HG02943 (cell line): Measurements from ENCODE around the gene TMEM88.
A peak's percentile ranks its signal among the peaks of the same experiment; 100 is the strongest.
"Not testable (repeated sequence)": the region's sequence is repeated elsewhere in the genome, so short reads cannot be mapped to it uniquely, and the experiment has no call there.

ENCODE experiments used
- ATAC-seq: cut with Tn5 transposase; IDR thresholded peaks from one replicate; pipeline ENCODE4 v1.9.1; 2021; ENCODE audit warnings: mild to moderate bottlenecking, low read depth, moderate library complexity; ENCODE audit not compliant: unreplicated experiment

TMEM88 gene

GRCh38 chr17:7855660-7856010 lies 769 bp downstream of the TMEM88 start:
- ATAC-seq: no peak

GRCh38 chr17:7856011-7856810 lies 1.3 kb downstream of the TMEM88 start:
- ATAC-seq: no peak

- ATAC-seq: peak; percentile 78
These were observed 2.2 kb downstream of the TMEM88 start, which contains the start of gene NAA38 for GRCh38 chr17:7856811-7857712. Gene NAA38 (minus strand): TSS chr17:7857559. CDS start chr17:7857463, 96 bp downstream.

GRCh38 chr17:7857713-7858521 lies 3.1 kb downstream of the TMEM88 start, which contains the start of gene CYB5D1:
Gene CYB5D1 (plus strand): TSS chr17:7858003. CDS start chr17:7858135, 132 bp downstream.
- ATAC-seq: peak; percentile 31

- ATAC-seq: no peak
These were observed 3.6 kb downstream of the TMEM88 start for GRCh38 chr17:7858522-7858810.

- ATAC-seq: no peak
These were observed 4.2 kb downstream of the TMEM88 start for GRCh38 chr17:7859028-7859427.

- ATAC-seq: no peak
These were observed 8.0 kb downstream of the TMEM88 start for GRCh38 chr17:7862692-7863437.

GRCh38 chr17:7864384-7864783 lies 9.5 kb downstream of the TMEM88 start:
- ATAC-seq: not testable (repeated sequence)

- no peak for ATAC-seq
These were observed 10.3 kb downstream of the TMEM88 start for GRCh38 chr17:7864995-7865650.

- ATAC-seq: no peak
These were observed 13.0 kb downstream of the TMEM88 start for GRCh38 chr17:7867881-7868329.

- ATAC-seq: no peak
These were observed 18.2 kb downstream of the TMEM88 start for GRCh38 chr17:7873051-7873450.

- ATAC-seq: no peak
These were observed 21.0 kb downstream of the TMEM88 start for GRCh38 chr17:7875804-7876370.

GRCh38 chr17:7878234-7878633 lies 23.4 kb downstream of the TMEM88 start:
- no peak for ATAC-seq

GRCh38 chr17:7880076-7880868 lies 25.4 kb downstream of the TMEM88 start:
- ATAC-seq: no peak

GRCh38 chr17:7881276-7882054 lies 26.6 kb downstream of the TMEM88 start:
- no peak for ATAC-seq

GRCh38 chr17:7882068-7882467 lies 27.2 kb downstream of the TMEM88 start:
- ATAC-seq: no peak

- no peak for ATAC-seq
These were observed 27.8 kb downstream of the TMEM88 start for GRCh38 chr17:7882629-7883028.
